ENCODE results near the gene USP34.

Gene USP34

DNA sequence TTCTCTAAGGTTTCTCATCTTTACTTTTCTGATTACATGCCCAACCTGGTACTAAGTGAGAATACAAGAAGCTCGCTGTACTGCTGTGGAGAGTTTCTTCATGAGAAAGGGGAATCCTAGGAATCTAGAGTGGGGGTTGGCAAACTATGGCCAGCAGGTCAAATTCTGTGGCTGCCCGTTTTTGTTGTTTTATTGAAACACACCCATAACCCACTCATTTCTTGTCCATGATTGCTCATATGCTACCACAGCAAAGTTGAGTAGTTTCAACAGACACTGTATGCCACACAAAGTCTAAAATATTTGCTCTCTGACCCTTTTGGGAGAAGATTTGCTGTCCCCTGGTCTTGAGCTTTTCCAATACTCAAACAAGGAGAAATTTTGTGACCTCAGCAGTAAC, 250.1 kb downstream of the USP34 start:
- no peak for DNase-seq (ENCODE audit: low read depth in 1 of 2, low spot score in 1 of 2)
- H3K27ac ChIP-seq (replicated peaks) = no peak overlapping the region

DNA sequence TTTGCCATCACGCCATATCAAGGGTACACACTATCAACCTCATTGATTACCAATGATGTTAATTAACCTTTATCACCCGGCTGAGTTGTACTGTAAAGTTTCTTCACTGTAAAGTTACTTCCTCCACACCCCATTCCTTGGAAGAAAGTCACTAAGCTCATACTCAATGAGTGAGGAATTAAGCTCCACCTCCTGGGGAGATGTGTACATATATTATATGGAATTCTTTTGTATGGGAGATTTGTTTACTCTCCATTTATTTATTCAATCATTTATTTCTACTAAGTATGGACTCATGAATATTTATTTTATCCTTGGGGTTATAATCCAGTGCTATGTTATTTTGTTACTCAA, 252.1 kb downstream of the USP34 start:
- Histone ChIP-seq H3K27me3 (ENCODE audit: insufficient read depth, poor library complexity, severe bottlenecking) (no peaks in the 10 kb centered on the region), H3K27ac (replicated peaks) (no peak overlapping the region), H3K4me3 (replicated peaks; ENCODE audit: insufficient read depth, low read length) (no peak overlapping the region)
- no peak for DNase-seq (ENCODE audit: low read depth in 1 of 2, low spot score in 1 of 2)
- TF ChIP-seq, protein P1, sequence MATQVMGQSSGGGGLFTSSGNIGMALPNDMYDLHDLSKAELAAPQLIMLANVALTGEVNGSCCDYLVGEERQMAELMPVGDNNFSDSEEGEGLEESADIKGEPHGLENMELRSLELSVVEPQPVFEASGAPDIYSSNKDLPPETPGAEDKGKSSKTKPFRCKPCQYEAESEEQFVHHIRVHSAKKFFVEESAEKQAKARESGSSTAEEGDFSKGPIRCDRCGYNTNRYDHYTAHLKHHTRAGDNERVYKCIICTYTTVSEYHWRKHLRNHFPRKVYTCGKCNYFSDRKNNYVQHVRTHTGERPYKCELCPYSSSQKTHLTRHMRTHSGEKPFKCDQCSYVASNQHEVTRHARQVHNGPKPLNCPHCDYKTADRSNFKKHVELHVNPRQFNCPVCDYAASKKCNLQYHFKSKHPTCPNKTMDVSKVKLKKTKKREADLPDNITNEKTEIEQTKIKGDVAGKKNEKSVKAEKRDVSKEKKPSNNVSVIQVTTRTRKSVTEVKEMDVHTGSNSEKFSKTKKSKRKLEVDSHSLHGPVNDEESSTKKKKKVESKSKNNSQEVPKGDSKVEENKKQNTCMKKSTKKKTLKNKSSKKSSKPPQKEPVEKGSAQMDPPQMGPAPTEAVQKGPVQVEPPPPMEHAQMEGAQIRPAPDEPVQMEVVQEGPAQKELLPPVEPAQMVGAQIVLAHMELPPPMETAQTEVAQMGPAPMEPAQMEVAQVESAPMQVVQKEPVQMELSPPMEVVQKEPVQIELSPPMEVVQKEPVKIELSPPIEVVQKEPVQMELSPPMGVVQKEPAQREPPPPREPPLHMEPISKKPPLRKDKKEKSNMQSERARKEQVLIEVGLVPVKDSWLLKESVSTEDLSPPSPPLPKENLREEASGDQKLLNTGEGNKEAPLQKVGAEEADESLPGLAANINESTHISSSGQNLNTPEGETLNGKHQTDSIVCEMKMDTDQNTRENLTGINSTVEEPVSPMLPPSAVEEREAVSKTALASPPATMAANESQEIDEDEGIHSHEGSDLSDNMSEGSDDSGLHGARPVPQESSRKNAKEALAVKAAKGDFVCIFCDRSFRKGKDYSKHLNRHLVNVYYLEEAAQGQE (IDR thresholded peaks at IDR 0.05; ENCODE audit: insufficient replicate concordance, low read depth) = no peak
- TF ChIP-seq, protein P2, sequence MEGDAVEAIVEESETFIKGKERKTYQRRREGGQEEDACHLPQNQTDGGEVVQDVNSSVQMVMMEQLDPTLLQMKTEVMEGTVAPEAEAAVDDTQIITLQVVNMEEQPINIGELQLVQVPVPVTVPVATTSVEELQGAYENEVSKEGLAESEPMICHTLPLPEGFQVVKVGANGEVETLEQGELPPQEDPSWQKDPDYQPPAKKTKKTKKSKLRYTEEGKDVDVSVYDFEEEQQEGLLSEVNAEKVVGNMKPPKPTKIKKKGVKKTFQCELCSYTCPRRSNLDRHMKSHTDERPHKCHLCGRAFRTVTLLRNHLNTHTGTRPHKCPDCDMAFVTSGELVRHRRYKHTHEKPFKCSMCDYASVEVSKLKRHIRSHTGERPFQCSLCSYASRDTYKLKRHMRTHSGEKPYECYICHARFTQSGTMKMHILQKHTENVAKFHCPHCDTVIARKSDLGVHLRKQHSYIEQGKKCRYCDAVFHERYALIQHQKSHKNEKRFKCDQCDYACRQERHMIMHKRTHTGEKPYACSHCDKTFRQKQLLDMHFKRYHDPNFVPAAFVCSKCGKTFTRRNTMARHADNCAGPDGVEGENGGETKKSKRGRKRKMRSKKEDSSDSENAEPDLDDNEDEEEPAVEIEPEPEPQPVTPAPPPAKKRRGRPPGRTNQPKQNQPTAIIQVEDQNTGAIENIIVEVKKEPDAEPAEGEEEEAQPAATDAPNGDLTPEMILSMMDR (IDR thresholded peaks at IDR 0.05; ENCODE audit: insufficient read depth, low read length) = no peak
- TF ChIP-seq POLR2AphosphoS5 (IDR thresholded peaks at IDR 0.05; ENCODE audit: low read depth) (no peak), SPI1 (IDR thresholded peaks at IDR 0.05; ENCODE audit: borderline replicate concordance, low read depth) (no peak), GABPA (IDR thresholded peaks at IDR 0.05; ENCODE audit: low read depth) (no peak)

More for the DNA sequence above, 250.1 kb downstream of the USP34 start:
- H3K27me3 ChIP-seq (ENCODE audit: insufficient read depth, poor library complexity, severe bottlenecking) = no peaks in the 10 kb centered on the region
- TF ChIP-seq, protein P2 (IDR thresholded peaks at IDR 0.05; ENCODE audit: insufficient read depth, low read length) = no peak
- TF ChIP-seq SPI1 (IDR thresholded peaks at IDR 0.05; ENCODE audit: borderline replicate concordance, low read depth) = no peak
- no peak for TF ChIP-seq GABPA (IDR thresholded peaks at IDR 0.05; ENCODE audit: low read depth)
- no peak for TF ChIP-seq POLR2AphosphoS5 (IDR thresholded peaks at IDR 0.05; ENCODE audit: low read depth)
- TF ChIP-seq, protein P1 (IDR thresholded peaks at IDR 0.05; ENCODE audit: insufficient replicate concordance, low read depth) = no peak
- no peak overlapping the region for H3K4me3 ChIP-seq (replicated peaks; ENCODE audit: insufficient read depth, low read length)

DNA sequence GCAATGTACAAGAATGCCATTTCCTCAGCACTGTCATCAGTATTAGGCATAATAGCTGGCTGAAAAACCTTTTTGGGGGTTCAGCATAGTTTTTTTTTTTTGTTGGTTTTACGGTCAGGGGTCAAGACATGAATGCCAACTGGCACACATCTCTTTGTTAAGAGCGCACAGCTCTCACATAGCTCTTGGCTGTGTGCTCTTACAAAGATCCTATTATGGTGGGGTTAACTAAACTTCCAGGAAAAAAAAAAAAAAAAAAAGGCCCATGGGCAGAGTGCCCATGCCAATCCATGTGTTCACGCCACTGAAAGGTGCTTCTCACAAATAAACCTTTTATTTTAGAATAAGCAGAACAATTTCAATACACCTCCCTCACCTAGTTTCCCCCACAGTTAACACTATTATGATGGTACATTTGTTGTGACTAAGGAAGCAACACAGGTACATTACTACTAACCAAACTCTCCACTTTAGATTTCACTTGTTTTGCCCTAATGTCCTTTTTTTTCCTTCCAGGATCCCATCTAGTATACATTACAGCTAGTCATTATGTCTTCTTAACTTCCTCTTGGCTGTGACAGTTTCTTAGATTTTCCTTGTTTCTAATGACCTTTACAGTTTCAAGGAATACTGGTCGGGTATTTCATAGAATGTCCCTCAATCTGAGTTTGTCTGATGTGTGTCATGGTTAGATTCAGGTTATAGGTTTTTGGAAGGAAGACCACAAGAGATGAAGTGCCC, 252.6 kb downstream of the USP34 start:
- H3K27me3 ChIP-seq (ENCODE audit: insufficient read depth, poor library complexity, severe bottlenecking) = no peaks in the 10 kb centered on the region
- no peak for DNase-seq (ENCODE audit: low read depth in 1 of 2, low spot score in 1 of 2)
- no peak overlapping the region for H3K4me3 ChIP-seq (replicated peaks; ENCODE audit: insufficient read depth, low read length)
- H3K27ac ChIP-seq (replicated peaks) = no peak overlapping the region
- TF ChIP-seq, protein P1 (IDR thresholded peaks at IDR 0.05; ENCODE audit: insufficient replicate concordance, low read depth) = no peak
- TF ChIP-seq GABPA (IDR thresholded peaks at IDR 0.05; ENCODE audit: low read depth) (no peak), POLR2AphosphoS5 (IDR thresholded peaks at IDR 0.05; ENCODE audit: low read depth) (no peak), SPI1 (IDR thresholded peaks at IDR 0.05; ENCODE audit: borderline replicate concordance, low read depth) (no peak)
- TF ChIP-seq, protein P2 (IDR thresholded peaks at IDR 0.05; ENCODE audit: insufficient read depth, low read length) = no peak
